ENCODE data around the gene BTBD16.

The BTBD16 gene

DNA sequence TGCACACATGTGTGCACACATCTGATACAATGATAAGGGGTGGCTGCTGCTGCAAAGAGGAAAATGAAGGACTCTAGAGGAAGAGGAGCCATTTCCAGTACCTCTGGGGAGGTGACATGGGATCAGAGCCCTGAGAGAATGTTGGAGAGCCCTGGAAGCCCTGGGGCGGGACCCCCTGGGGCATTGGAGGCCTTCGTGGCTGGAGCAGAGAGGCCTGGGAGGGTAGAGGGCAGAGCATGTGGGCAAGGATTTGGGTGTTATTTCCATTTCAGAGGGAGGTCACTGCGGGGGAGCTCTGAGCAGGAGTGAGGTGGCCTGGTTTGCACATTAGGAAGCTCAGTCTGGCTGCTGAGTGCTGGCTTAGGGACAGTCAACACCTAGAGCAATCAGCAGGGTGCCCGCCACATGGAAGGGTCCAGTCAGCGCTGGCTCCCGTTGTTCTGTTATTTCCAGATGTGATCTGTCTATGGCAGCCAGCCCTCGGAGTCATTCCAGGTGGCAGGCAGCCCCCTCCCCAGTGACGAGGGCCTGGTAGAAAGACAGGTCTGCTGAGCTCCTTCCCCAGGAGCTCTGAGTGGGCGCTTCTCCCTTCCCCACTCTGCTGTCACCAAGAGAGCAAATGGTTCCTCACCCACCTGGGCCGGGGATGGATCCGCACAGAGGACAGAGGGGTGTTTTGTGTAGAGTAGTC is 24.1 kb upstream of the BTBD16 start:
- DNase-seq (ENCODE audit: low read depth in 2 of 3, low spot score in 1 of 3), result no peak

DNA sequence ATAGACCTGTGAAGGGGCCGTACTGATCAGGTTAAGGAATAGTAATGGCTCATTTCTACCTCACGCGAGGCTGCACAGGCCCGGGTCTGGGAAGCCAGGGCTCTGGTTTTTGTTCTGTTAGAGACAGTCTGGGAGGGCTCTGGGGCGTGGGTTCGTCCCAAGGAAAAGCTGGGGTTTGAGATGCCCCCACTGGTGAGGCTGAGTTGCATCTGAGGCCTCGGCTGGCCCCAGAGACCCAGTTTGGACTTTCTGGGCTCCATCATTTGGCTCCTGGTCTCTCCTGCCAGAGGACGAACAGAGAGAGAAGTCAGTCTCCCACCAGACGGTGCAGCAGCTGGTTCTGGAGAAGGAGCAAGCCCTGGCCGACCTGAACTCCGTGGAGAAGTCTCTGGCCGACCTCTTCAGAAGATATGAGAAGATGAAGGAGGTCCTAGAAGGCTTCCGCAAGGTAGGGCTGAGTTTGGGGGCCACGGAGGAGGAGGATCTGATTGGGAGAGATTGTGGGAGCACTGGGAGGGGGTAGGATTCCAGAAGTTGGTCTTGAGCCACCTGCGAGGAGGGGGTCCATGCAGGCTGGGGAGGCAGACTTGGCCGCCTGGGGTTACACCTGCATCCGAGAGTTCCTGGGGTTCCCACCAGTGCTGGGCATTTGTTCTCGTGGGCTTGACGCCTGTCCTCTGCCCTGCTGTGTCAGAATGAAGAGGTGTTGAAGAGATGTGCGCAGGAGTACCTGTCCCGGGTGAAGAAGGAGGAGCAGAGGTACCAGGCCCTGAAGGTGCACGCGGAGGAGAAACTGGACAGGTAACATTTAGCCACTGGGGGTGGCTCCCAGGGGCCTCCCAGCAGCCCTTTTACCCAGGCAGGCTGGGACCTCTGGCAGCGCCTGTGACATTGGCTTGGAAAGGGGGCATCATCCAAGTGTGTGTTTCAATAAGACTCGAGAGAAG is 22.5 kb upstream of the BTBD16 start:
- no peak for DNase-seq (ENCODE audit: low read depth in 2 of 3, low spot score in 1 of 3)

DNA sequence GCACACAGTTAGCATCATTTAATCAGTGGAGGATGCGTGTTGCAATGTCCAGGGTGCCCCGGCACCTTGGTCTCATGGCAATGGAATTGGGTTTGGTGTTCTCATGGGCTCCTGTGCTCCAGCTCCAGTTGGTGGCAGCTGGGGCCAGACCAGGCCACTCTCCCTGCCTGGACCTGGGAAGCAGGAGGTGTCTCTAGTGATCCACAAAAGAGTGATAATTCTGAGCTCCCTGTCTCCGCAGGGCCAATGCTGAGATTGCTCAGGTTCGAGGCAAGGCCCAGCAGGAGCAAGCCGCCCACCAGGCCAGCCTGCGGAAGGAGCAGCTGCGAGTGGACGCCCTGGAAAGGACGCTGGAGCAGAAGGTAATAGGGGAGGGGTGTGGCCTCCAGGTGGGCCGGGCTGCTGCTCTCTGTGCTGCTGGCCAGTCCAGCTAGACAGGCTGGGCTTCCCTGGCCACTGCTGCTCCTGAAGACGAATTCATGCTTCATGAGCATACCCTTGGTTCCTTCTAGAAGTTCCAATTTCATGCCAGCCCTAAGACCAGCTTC is 21.7 kb upstream of the BTBD16 start:
- DNase-seq (ENCODE audit: low read depth in 2 of 3, low spot score in 1 of 3), result no peak

DNA sequence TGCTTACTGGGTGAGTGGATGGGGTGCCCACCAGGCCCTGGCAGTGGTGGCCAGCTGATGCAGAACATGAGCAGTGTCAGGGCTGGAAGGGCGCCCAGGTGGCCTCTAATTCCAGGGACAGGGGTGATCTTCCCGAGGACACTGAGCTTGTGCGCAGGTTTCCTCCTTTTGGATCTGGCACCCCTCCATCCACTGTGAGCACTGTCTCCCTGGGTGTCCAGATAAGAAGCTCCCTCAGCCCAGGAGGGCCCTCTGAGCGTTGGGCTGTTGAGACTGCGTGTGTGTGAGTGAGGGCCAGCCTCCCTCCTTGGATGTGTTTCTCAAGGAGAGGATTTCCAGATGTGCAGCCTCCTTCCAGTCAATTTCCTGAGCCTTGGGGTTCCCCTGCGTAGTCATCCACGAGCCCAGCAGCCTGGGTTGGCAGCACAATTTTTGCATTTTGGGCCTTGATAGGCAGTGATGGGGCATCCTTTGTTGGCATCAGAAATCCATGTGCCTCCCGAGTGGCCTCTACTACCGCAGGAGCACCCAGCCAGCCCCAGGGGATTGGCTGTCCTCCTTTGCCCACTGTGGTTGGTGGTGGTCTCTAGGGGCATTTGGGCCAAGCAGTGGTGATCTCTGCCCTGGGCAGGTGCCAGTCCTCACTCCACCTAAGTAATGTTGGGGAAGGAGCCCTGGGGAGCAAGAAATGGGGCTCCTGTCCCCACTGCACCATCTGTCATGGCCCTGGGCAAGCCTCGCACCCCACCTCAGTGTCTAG is 20.9 kb upstream of the BTBD16 start:
- no peak for DNase-seq (ENCODE audit: low read depth in 2 of 3, low spot score in 1 of 3)

DNA sequence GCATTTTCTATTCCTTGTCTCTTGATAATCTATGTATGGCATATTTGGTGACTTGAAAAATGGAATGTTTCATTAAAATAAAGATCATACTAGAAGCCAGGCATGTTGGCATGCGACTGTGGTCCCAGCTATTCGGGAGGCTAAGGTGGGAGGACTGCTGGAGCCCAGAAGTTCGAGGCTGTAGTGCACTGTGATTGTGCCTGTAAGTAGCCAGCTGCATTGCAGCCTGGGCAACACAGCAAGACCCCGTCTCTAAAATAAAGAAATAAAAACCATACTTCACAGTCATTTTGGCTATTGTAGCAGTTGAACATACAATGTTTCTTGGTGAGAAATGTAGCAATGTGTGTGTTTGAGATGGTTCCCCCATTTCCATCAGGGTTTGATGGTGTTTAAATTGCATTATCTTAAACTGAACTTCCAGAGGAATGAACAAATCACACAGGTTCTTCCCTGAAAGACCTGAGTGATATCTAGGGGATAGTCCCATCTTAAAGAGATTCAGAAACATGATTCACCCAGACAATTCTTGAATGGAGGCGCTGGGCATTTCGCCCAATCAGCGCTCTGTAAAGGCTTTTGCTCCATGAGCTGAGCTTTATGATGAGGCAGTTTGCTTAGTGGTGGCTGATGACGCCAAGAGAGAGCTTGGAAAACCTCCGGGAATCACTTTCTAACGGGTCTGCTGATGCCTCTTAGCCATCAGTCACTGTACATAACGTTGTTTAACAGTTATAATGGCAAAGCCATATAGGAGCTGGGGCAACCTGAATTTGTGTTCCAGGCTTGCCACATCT is 19.4 kb upstream of the BTBD16 start:
- DNase-seq (ENCODE audit: low read depth in 2 of 3, low spot score in 1 of 3), result no peak

DNA sequence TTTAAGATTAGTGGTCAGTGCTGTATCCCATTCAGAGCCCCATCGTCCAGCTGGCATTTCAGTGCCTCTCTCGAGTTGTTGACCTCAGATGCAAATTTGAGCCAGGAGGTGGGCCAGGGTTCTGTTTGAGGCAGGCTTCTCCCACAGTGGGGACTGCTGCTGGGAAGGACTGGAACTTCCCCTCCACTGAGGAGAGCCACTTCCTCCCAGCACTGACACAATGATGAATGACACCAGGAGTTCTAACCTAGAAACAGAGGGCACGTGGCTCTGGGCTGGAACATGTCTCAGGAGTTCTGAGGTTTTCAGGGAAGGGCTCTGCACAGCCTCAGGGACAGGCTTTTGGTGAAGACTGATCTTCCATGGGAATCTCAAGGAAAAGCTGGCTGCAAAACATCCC is 18.3 kb upstream of the BTBD16 start:
- DNase-seq (ENCODE audit: low read depth in 2 of 3, low spot score in 1 of 3), result no peak

DNA sequence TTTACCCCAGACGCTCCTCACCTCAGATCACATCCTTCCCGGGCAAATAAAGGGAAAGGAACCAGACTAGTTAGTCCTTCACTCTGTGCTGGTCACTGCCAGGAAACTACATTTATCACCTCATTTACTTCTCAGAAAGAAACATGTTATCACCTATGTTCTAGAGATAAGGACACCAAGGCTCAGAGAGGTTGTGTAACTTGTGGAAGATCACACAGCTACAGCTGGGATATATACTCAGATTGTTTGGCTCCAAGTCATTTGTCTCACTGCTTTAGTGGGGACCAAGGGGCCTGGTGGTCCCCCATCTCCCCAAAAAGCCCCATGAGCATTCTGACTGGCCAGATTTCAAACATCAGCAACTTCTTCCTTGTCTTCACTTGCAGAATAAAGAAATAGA is 17.5 kb upstream of the BTBD16 start:
- no peak for DNase-seq (ENCODE audit: low read depth in 2 of 3, low spot score in 1 of 3)

DNA sequence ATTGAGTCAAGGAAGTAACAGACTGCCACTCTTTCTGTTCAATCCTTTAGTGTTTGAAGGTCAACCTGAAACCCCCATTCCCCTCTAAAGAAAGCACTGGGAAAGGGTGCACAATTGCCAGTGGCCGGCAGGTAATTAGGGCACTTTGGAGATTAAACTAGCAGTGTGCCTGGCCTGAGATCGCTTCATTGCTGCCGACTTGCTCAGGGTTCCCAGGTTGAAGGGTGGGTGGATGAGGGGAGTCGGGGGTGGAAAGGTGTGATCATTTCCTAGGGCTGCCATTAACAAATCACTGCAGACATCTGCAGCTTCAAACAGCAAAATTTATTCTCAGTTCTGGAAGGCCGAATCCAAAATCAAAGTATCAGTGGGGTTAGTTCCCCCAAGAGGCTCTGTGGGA is 16.3 kb upstream of the BTBD16 start:
- DNase-seq (ENCODE audit: low read depth in 2 of 3, low spot score in 1 of 3), result no peak

DNA sequence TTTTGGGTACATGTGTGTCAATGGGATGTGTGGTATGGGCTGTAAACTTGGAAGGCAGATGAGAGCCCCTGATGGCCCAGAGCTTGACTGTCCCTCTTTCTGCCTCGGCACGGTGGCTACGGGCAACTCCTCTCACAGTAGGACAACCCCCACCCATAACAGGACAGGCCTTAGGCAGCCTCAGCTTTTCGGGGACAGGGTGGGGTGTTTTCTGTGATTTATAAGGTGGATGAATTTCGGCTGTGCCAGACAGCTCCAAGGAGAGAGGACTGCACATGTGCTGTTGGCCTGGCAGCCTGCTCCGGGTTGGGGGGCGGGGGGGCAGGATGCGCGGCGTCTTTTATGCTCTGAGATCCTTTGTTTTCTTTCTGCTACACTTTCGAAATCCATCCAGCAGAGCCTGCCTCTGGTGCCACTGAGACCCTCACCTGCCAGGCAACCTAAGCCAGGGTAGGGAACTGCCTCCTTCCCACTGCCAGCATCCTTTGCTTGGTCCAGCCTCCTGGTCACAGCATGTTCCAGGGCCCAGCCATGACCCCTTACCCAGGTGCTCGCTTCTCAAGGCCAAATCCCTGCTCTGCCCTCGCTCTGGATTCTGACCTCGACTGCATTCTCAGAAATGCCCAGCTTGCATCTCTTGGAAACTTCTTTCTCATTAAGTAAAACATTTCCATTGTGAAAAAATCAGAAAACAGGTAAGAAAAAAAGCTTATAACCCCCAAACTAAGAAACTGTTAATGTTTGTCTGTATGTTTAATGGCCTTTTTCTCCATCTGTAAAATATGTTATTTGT is 15.4 kb upstream of the BTBD16 start:
- DNase-seq (ENCODE audit: low read depth in 2 of 3, low spot score in 1 of 3), result no peak

DNA sequence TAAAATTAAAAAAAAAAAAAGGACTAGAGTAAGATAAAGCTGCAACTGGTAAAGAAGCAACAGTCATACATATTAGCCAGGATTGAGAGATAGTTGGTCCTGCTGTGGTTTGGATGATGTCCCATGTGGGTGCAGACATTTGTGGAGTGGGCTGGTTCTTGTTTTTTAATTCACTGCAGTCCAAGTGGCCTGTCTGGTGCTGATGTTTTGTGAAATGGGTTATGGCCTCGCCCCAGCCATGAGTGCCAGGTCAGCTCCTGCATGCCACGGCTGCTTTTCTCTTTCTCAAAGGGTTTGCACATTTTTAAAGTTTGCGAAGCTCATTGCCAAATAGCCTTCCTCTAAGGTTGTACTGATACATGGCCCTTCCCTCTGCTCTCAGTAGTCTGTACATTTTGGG is 14.1 kb upstream of the BTBD16 start:
- no peak for DNase-seq (ENCODE audit: low read depth in 2 of 3, low spot score in 1 of 3)

DNA sequence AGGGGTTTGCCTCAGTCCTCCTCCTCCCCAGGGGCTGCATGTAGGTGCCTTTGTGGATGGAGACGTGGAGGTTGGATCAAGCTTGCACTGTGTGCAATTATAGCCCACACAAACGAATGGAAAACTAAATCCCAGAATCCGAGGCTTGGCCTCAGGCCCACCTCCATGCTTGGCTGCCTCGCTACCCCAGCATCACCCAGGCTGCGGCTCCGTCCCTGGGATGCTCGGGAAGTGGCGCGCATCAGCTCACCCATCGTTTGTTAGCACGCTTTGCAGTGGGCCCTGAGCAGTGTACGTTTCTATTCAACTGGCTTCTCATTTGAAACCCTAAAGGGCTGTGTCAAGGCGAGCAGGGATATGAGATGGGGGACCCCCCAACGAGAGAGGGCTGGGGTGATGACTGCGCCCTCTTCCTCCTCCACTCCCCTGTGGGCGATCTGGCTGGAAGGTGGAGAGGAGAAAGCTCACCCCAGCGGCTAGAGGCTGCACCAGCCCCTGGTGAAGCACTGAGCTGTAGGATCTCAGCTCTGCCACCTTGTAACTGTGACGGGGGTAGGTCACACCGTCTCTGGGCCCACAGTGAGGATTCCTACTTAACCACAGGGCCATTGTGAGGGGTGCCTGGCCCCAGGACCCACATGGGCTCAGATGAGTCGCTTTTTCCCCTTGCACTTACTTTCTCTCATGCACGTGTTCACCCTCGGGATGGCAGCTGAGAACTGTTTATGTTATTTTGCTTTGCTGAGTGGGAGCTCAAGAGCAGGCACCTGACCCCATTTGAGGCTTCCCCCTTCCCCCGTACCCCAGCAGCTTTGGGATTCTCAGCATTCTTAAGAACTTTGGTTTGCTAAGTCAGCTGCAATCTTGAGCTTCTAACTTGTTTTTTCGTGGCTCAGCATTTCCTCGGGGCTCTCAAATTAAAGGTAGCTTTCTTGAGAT is 12.7 kb upstream of the BTBD16 start:
- DNase-seq (ENCODE audit: low read depth in 2 of 3, low spot score in 1 of 3), result no peak

DNA sequence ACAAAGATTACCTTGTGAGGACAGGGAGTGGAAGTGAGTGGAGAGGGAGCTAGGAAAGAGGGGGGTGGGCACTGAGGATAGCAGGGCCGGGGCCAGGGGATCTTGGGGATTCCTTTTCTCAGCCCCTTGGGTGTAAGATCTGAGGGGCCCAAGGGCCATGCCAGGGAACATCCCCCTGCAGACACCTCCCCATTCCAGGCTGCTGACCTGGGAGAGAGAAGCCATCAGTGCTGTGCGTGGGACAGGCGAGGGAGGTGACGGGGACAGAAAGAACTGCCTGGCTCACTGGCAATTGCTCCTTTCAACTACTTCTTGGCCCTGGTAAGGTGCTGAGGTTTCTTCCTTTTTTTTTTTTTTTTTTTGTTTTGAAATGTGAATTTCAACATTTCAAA is 12.0 kb upstream of the BTBD16 start:
- DNase-seq (ENCODE audit: low read depth in 2 of 3, low spot score in 1 of 3), result no peak

DNA sequence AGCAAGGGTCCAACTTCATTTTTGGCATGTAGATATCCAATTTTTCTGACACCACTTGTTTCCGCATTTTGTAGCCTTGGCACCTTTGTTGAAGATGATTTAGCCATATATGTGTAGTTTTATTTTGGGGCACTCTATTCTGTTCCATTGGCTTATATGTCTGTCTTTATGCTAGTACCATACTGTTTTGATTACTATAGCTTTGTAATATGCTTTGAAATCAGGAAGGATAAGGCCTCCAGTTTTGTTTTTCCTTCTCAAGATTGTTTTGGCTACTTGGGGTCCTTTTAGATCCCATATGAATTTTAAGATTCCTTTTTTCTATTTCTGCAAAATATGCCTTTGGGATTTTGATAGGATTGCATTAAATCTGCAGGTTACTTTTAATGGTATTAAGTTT is 9.5 kb upstream of the BTBD16 start:
- no peak for DNase-seq (ENCODE audit: low read depth in 2 of 3, low spot score in 1 of 3)

DNA sequence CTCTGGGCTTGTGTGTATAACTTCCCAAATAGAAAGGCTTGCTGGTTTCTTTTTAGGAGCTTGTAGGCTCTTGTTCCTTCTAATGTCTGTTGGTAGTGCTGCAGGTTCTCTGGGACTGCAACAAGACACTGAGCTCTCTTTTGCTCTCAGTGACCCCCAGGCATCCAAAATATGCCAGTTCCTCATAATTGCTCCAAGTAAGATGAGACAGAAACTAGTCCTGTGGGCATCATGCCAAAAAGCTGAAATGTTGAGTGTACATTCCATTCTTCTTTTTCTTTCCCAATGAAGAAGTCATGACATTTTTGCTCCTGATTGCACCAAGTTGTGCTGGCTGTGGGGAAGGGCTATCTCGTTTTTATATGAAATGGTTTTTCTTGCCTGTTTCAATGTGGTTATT is 7.1 kb upstream of the BTBD16 start:
- no peak for DNase-seq (ENCODE audit: low read depth in 2 of 3, low spot score in 1 of 3)

DNA sequence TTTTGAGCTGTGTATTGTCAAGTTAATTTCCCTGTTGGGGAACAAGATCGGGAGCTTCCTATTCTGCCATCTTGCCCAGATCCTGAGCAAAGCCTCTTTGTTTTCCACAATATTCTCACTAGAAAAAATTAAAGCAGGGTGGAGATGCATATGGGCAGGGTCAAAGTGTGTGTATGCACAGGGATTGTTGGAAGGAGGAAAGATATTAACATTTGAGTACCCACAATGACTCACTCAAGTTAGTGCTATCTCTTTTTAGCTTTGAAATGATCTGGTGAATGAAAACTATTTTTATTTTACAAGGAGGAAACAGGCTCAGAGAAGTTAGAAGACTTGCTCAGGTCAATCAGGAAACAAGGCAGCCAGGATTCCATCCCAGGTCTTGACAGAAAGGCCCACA is 6.7 kb upstream of the BTBD16 start:
- no peak for DNase-seq (ENCODE audit: low read depth in 2 of 3, low spot score in 1 of 3)

DNA sequence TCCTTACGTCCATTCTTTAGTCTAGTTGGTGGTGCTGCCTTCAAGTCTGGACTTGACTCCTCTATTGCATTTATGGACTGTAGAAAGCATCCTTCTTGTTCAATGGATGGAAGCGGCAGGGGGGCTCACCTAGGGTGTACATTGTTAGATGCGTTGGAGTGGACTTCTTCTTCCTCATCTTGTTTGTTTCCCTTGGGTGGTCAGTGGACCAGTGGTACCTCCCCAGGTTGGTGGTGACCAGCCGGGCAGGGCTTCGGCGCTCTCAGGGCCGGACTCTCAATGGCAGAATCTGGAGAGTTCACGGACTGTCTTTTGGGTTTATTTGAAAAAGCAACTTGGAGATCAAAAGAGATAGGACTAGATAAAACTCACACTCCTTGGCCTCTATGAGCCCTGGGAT is 6.2 kb upstream of the BTBD16 start:
- DNase-seq (ENCODE audit: low read depth in 2 of 3, low spot score in 1 of 3), result no peak

DNA sequence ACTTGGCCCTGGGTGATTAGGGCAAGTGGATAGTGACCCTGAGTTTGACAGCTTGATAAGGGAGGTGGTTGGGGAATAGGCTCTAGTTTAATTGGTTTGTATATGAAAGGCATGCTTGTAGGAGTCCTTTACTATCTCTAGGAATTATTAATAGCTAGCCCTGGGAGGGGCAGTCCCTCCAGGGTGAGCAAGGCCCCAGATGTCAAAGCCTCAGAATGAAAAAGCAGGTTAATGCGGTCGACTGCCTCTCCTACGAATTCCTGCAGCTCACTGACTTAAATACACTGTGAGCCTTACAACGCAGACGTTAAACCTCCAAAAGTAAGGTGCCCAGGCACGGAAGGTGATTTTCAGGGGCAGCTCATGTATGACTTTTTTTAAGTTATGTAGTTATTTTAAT is 5.2 kb upstream of the BTBD16 start:
- DNase-seq (ENCODE audit: low read depth in 2 of 3, low spot score in 1 of 3), result no peak

DNA sequence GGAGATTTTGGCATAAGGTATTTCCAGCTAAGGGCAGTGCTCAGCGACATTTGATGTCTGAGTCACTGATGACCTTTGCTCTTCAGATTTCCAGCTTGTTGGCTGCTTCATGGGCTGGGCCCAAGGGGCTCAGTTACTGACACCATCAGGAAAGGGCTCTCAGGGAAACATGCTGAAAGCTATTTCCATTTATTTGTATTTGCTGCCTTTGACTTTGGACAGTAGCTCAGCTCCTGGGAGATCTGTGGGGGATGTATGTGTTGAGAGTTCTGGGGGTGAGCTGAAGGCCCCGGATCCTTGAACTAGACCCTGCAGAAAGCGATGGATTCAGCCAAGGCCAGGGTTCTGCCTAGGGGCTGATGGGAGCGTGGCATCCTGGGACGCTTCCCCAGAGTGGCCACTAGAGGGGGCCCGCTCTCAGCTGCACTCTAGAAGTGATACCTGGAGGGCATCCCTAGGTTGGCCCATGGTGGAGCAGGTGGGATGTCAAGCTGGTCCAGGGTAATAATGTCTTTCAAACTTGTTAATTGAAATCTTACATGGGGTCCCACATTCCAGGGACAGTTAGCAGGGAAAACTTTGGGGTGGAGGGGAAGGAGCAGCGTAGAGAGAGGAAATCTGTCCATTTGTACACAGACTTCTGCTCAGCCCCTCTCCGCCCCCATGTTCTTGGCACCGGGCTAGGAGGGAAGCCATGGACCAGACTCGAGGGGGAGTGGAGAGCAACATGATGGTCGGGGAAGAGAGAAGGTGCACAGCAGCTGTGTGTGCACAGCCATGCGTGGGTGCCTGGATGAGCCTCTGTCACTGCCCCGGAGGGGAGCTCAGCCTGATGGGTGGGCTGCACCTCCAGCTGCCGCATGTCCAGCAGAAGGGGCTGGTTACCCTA is 3.0 kb upstream of the BTBD16 start:
- peak; percentile 16 to 60 (median 17) for DNase-seq (ENCODE audit: low read depth in 2 of 3, low spot score in 1 of 3)
